ENCODE data around the gene DYNLT2B.
"Not testable (repeated sequence)": the region's sequence is repeated elsewhere in the genome, so short reads cannot be mapped to it uniquely, and the experiment has no call there.

Gene DYNLT2B

DNA sequence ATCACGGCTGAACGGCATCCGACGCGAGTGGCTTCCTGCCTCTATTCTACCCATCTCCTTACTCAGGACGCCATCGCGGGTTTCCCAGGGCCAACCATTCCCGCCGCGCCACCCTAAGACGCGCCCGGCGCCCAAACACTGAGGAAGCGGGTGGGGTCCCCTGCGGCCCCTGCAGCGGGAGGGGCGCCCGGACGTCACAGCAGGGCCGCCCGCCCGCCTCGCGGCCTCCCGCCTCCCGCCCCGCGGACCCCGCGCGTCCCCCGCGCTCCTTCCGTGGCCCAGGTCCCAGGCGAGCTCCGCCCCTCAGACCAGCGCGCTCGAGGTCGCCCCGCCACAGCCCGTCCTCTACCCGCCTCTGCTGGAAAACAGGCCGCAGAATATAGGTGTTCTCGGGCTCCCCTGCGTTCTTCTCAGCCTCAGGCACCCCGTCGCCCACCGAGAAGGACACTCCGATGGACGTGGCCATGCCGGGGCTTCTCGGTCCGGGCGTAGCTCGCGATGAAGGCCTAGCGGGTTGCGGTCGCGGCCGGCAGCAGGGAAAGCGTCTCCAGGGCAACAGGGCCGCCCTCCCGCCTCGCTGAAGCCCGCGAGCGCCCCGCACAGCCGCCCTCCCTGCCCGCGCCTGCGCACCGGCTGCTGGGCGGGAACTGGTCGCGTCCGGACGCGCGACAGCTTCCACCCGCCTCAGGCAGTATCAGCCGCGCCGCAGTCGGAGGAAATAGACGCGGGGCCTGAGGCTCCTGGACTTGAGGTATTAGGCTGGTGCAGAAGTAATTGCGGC, at the start of gene DYNLT2B:
DYNLT2B (minus strand) TSS at position 554 of the 781 bp plus-strand sequence; CDS start at position 466, 88 bp downstream.
- peak; percentile 73 to 87 (median 75) for DNase-seq (ENCODE audit: low read depth in 3 of 3)

DNA sequence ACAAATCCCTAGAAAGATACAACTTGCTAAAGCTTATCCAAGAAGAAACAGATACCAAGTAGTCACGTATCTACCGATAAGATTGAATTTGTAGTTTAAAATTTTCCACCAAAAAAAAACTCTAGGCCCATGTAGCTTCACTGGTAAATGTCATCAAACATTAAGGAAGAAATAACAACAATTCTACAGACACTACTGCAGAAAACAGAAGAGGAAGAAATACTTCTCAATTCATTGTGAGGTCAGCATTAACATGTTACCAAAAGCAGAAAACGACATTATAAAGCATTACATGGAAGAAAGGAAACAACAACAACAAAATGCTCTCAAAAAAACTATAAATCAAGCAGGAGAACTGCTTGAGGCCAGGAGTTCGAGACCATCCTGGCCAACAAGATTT, 47.7 kb upstream of the DYNLT2B start:
- no peak for DNase-seq (ENCODE audit: low read depth in 3 of 3)

DNA sequence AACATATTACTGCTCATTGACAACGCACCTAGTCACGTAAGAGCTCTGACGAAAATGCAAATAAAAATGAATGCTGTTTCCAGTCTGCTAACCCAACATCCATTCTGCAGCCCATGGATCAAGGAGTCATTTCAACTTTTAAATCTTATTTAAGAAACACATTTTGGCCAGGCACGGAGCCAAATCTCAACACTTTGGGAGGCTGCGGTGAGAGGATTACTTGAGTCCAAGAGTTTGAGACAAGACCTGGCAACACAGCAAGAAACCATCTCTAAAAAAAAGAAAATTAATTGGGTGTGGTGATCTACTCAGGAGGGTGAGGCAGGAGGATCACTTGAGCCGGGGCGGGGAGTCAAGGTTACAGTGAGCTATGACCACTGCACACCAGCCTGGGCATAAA, 42.5 kb upstream of the DYNLT2B start:
- no peak for DNase-seq (ENCODE audit: low read depth in 3 of 3)

DNA sequence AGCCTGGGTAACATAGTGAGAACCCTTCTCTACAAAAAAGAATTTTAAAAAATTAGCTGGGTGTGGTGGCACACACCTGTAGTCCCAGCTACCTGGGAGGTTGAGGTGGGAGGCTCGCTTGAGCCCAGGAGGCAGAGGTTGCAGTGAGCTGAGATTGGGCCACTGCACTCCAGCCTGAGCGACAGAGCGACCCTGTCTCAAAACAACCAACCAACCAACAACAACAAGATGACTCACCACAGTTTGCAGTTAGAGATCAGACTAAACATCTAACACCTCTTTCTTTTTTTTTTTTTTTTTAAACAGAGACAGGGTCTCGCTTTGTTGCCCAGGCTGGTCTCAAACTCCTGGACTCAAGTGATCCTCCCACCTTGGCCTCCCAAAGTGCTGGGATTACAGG, 40.5 kb upstream of the DYNLT2B start:
- not testable (repeated sequence) for DNase-seq (ENCODE audit: low read depth in 3 of 3)

DNA sequence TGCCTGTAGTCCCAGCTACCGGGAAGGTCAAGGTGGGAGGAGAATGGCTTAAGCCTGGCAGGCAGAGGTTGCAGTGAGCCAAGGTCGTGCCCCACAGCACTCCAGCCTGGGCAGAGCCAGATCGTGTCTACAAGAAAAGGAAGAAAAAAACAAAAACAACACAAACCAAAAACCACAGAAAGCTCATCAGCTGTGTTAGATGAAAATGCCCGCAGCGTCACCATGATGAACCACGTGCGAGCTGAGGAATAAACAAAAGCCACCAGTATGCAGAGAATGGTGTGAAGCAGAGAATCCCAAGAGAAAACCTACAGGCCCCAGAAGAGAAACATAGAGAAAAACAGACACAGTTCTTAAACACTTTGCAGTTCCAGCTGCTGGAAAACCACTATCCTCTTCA, 39.9 kb upstream of the DYNLT2B start:
- DNase-seq (ENCODE audit: low read depth in 3 of 3), result no peak

DNA sequence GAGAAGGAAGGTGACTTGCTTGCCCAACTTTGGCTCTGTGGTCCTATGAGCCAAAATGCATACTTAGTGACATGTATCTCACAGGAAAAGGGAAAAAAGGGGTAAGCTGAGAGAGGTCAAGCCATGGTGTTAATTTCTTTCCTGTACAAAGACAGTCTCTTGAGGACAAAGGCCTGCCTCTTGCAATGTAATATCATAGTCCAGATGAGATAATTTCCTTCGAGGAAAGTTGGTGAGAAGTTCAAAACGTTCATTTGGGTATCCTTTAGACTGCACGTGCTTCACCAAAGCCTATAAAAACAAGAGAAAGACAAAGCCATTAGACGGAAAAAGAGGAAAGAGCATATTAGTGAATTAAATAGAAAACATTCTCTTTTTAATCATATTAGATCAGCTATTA, 38.5 kb upstream of the DYNLT2B start:
- no peak for DNase-seq (ENCODE audit: low read depth in 3 of 3)

DNA sequence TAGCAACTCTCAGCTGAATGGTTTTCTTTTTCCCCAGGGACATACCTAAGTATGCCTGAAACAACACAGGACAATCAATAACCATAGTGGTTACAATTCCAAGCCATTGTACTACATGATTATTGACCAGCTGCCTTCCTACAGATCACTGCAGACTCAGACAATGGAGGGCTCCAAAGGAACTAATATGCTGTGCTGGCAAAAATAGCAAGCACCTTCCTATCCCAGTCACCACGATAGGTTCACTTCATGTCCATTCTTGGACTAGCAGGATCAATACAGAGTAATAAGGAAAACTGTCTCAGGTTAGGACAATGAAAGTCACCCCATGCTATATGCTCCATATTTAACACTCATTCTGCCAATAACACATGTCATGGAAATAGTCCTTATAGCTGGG, 37.6 kb upstream of the DYNLT2B start:
- DNase-seq (ENCODE audit: low read depth in 3 of 3), result no peak

DNA sequence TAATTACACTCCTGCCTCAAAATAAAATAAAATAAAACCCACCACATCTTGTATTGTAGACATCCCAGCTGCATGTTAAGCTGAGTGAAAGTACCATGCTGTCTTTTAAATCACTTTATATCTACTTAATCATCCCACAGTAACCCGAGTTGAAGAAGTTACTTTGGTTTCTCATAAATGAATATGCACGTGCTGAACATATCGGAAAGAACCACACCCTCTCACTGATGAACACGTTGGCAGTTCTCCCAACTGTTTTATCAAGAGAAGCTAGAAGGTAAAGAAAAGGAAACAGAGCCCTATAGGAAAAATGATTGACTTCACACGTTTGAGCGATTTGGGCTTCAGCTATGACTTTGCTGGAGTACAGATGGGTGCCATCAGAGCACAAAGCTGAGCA, 36.1 kb upstream of the DYNLT2B start:
- no peak for DNase-seq (ENCODE audit: low read depth in 3 of 3)

DNA sequence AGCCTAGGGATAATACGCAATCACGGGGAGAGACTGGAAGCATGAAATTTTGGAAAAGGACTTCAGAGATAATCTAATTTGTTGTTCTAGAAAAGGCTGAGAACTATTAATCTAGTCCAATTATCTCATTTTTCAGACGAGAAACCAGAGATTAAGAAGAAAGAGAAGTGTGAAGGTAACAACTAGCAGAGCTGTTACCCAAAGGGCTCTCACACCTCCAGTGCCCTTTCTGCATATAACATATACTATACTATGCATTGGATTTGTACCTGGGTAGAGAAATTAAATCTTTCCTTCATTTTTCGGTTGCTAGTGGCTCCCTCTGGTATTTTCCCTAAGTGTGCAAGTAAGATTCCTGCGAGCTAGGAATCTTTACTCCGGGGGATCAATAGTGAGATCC, 33.5 kb upstream of the DYNLT2B start:
- no peak for DNase-seq (ENCODE audit: low read depth in 3 of 3)

DNA sequence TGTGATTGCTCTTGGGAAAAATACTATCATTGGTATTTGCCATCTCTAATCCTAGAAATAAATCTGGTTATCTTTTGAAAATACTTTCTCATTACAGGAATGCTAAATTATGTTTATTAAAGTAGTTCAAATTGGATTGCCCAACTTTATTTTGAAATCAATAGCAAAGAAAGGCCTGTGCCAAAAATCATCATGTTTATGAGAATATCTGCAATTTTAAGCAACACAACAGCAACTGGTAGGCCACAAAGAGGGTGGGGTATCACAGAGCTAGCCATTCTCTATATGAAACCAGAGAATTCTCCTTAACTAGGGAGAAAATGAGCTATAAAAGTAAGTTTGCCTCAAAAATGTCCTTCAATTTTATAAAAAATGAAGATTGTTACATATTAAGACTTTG, 32.0 kb upstream of the DYNLT2B start:
- DNase-seq (ENCODE audit: low read depth in 3 of 3), result no peak

DNA sequence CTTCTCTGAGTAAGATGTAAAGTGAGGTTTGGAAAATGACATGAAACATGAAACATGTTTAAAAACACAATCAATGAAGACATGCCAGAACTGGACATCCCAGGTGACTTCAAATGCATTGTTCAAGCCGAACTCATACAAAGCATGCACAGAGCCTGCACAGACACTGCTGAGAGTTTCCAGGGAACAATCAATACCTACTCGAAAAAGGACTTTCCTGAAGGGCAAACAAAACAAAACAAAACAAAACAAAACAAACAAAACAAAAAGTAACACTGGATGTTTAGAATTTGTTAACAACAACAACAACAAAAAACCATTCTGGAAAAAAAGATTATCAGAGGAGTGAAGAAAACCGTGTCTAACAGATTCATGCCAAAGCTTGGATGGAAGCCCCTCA, 30.7 kb upstream of the DYNLT2B start:
- no peak for DNase-seq (ENCODE audit: low read depth in 3 of 3)

DNA sequence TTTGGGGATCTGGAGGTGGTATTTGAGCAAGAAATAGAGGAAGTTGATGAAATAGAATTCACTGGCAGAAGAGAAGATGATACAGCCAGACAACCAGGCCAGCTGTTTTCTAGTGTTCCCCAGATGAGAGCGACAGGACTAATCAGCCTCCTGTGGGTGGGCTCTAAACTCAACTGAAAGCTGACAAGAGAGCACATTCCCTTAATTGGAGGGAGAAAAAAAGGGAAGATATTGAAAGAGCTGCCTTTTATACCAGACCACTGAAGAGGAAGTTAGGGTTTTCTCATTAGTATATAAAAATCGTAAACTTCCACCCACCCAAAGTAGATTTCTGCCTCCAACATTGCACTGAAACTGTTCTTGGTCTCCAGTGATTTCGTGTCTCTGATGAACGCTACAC, 26.6 kb upstream of the DYNLT2B start:
- DNase-seq (ENCODE audit: low read depth in 3 of 3), result no peak

DNA sequence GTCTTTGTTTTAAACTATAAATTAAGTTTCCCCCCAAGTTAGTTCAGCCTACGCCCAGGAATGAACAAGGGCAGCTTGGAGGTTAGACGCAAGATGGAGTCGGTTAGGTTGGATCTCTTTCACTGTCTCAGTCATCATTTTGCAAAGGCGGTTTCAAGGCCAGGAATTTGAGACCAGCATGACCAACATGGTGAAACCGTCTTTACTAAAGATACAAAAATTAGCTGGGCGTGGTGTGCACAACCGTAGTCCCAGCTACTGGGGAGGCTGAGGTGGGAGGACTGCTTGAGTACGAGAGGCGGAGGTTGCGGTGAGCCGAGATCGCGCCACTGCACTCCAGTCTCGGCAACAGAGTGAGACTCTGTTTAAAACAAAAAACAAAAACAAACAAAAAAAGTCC, 25.9 kb upstream of the DYNLT2B start:
- DNase-seq (ENCODE audit: low read depth in 3 of 3), result not testable (repeated sequence)

DNA sequence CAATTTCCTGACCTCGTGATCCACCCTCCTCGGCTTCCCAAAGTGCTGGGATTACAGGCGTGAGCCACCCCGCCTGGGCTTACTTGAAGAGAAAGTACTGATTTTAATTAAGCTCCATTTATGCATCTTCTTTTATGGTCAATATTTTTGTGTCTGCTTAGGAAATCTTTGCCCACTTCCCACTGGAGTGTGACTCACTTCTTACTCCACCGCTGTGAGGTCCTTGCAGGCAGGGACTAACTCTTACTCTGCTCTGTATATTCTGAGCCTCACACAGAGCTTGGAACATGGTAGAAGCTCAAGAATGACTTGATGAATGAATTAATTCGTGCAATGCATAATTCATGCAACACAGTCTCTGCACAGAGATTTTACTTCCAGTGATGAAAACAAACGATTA, 23.1 kb upstream of the DYNLT2B start:
- no peak for DNase-seq (ENCODE audit: low read depth in 3 of 3)

DNA sequence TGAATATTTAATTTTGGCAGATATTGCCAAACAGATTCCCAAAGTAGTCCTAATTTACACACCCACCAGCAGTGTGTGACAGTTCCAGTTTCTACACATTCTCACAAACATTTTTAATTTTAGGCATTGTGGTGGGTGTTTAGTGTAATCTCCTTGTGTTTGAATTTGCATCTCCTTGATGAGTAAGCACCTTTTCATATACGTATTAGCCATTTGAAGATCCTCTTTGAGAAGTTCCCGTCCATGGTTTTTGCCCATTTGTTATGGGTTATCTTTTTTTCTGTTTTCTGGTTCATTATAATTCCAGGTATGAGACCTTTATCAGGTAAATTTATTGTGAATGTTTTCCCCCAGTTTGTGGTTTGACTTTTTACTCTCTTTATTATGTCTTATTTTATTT, 22.4 kb upstream of the DYNLT2B start:
- no peak for DNase-seq (ENCODE audit: low read depth in 3 of 3)

DNA sequence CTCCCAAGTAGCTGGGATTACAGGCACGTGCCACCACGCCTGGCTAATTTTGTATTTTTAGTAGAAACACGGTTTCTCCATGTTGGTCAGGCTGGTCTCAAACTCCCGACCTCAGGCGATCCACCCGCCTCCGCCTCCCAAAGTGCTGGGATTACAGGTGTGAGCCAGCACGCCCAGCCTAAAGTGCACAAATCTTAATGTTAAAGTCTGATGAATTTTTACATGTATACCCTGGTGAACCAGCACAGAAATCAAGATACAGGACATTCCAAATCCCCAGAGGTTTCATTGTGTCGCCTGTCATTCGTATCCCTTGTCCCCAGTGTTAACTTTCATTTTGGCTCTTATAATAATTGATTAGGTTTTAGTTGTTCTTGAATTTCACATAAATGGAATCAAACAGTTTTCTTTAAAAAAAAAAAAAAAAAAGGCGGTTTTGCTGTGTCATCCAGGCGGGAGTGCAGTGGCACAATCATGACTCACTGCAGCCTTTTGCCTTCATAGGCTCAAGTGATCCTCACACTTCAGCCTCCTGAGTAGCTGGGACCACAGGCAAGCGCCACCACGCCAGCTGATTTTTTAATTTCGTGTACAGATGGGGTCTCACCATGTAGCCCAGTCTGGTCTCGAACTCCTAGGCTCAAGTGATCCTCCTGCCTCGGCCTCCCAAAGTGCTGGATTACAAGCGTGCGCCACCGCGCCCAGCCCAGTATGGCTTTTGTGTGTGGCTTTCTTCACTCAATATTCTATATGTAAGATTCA, 21.6 kb upstream of the DYNLT2B start:
- no peak for DNase-seq (ENCODE audit: low read depth in 3 of 3)

DNA sequence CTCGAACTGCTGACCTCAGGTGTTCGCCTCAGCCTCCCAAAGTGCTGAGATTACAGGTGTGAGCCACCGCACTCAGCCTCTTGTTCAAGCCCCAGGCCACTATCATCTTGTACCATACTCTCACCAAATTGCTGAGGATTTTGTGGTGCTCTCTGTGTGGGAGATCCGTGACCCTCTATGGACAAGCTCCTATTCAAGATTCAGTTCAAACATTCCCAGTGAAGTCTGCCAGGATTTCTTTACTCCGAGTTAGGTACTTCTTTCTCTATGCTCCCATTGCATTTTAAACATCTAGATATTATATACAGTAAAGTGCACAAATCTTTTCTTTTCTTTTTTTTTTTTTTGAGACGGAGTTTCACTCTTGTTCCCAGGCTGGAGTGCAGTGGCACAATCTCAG, 21.0 kb upstream of the DYNLT2B start:
- no peak for DNase-seq (ENCODE audit: low read depth in 3 of 3)

DNA sequence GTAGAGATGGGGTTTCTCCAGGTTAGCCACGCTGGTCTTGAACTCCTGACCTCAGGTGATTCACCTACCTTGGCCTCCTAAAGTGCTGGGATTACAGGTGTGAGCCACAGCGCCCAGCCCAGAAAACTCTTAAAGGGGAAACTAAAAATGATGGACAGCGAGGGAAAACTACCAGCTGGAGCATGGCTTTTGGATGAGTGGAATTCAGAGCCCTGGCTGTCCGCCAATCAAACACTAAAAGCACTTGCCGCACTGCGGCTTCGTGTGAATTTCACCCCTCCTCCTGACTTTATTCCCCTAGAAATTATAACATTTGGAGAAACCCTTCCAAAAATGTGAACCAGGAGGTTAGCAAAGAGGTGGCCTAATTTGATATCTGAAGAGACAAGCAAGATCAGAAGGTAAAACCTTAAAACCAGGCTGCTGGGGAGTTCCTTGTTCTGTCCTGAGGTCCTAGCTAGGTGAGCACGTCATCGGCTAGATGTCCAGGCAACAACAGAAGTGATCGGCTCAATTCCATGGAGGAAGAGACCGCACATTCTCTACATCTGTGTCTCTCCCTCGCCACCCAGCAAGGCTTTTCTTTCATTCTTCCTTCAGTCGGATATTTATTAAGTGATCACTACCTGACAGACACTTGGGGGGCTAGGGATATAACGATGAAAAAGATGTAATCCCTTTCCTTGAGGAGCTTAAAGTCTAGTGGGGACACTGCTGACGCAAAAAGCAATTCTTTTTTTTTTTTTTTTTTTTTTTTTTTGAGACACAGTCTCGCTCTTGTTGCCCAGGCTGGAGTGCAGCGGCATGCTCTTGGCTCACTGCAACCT, 18.5 kb upstream of the DYNLT2B start:
- no peak for DNase-seq (ENCODE audit: low read depth in 3 of 3)

DNA sequence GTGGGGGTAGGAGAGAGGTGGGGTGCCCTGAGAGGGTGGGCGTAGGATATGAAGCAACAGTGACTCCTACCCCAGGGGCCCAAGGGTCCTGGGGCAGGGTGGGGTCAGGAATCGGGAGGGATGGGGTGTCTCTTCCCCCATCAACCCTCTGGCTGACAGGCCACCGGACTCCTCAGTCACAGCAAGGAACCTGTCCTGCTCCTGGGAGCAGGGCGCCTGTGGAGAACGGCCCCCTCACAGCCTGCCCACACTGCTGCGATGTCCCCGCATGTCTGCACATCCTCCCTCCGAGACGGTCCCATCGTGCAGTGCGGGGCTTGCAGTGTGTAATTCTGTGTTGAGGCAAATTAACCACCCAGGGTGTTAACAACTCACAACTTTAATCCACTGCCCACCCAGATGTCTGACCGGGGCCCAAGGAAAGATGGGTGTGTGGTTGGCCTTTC, 17.5 kb upstream of the DYNLT2B start:
- no peak for DNase-seq (ENCODE audit: low read depth in 3 of 3)

DNA sequence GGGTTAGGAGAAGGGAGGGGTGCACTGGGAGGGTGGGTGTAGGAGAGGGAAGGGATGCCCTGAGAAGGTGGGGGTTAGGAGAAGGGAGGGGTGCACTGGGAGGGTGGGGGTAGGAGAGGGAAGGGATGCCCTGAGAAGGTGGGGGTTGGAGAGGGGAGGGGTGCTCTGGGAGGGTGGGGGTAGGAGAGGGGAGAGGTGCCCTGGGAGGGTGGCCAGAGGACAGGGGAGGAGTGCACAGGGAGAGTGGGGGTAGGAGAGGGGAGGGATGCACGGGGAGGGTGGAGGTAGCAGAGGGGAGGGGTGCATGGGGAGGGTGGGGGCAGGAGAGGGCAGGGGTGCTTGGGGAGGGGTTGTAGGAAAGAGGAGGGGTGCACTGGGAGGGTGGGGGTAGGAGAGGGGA, 16.9 kb upstream of the DYNLT2B start:
- no peak for DNase-seq (ENCODE audit: low read depth in 3 of 3)

DNA sequence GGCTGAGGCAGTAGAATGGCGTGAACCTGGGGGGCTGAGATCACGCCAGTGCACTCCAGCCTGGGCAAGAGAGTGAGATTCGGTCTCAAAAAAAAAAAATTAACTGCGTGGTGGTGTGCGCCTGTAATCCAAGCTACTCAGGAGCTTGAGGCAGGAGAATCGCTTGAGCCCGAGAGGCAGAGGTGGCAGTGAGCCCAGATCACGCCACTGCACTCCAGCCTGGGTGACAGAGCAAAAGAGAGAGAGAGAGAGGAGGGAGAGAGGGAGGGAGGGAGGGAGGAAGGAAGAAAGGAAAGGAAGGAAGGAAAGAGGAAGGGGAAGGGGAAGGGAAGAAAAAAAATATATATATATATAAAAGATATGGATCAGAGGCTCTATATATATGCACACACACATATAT, 14.1 kb upstream of the DYNLT2B start:
- DNase-seq (ENCODE audit: low read depth in 3 of 3), result no peak

DNA sequence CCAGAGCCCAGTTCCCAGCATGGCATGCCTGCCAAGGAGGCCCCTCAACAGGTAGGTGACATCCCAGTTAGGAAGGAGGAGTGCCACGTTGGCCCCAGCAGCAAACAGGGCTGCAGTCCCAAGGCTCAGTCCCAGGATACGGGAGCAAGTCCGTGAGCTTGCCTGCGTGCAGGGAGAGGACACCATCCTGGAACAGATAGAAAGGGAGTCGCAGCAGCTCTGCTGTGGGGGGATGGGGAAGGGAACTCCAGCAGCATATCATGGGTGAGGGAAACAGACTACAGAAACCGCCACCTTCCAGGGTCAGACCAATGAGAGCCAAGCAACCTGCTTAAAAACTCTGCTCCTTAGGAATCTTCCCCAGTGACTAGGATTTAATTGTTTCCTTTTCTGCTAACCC, 9.4 kb upstream of the DYNLT2B start:
- no peak for DNase-seq (ENCODE audit: low read depth in 3 of 3)

All from stimulated activated CD4-positive, alpha-beta T cell treated with anti-CD3 and anti-CD28 coated beads, TNF-alpha, amount 100 ng/mL, for 24 hours (primary cell).